ENCODE data around the gene KAT6B.
"Not testable (repeated sequence)": the region's sequence is repeated elsewhere in the genome, so short reads cannot be mapped to it uniquely, and the experiment has no call there.

Gene KAT6B

DNA sequence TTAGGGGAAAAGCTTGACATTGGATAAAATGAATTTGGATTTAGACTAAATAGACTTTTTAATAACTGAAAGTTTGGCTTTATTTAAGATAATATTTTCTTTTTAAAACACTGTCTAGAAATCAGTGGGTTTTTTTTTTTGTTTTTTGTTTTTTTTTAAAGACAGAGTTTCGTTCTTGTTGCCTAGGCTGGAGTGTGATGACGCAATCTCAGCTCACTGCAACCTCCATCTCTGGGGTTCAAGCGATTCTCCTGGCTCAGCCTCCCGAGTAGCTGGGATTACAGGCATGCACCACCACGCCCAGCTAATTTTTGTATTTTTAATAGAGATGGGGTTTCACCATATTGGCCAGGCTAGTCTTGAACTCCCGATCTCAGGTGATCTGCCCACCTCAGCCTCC lies 66.9 kb downstream of the KAT6B start:
- DNase-seq = not testable (repeated sequence)

DNA sequence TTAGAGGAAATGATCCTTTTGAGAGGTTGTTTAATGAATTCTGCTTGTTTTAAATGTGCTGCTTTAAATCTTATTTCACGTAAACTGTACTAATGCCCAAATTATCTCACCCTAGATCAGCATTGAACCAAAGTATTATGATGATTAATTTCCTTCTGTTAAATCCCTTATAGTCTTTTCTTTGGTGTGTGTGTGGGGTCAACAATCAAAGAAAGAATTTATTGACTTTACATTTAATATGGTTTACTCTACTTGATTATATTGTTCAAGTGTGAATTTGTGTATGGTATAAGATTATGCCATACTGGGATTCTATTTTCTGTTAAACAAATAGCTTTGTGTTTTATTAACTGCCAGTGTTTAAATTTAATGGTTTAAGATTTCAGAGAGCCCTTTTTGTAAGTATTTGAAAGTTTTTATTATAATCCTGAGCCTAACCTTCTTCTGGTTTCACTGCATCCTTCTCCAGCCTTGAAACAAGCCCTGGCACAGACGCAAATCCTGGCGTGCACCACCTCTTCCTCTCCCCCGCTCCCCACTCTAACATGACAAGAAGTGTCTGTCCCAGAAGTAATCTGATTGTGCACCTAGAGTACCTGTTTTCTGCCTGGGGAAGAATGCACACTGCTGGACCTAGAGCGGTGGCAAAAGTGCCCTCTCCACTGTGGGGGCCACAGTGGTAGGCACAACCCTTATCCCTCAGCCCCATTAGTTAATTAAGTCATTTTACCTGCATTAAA lies 70.6 kb downstream of the KAT6B start:
- no peak for DNase-seq

DNA sequence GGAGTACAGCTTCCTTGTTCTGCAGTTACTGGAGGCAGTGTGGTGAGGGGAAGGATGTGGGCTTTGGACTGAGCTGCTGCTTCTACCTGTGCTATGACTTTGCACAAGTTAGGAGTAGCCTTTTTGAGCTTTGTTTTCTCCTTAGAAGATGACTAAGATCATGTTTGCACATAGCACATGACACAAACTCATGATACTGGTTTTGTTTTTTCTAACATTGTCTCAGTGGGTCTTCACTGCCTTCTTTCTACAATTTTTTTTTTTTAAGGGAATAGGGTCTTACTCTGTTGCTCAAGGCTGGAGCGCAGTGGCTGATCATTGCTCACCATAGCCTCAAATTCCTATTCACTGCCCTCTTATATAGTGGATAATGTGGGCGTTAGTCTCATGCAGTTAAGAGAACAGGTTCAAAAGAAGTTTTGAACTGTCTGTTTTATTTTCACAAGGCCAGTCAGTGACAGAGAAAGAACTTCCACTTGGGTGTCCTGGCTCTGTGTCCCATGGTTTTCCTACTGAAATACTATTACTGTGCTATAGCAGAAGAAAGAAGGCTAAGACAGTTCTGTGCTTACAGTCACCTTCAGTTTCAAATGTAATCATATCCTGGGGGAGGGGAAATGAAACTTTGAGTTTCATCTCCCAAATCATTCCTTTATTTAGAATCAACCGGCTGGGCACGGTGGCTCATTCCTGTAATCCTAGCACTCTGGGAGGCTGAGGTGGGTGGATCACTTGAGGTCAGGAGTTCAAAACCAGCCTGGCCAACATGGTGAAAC lies 72.0 kb downstream of the KAT6B start:
- DNase-seq = no peak

DNA sequence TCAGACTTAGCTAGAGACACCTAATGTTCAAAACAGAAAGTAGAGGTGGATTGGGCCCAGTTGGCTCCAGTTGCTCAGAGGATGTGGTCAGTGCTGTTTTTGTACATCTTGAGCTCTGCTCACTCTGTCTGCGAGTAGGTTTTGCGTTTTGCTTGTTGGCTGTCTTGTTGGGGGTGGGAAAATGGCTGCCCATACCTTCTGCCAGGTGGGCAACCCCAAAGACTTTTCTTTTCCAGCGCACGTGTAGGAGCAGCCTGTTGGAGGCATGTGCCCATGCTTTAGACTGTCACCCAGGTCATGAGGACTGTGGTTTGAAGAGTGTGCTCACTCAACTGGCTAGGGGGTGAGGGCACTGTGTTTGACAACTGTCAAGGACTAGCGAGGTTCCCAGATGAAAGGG lies 73.9 kb downstream of the KAT6B start:
- no peak for DNase-seq

DNA sequence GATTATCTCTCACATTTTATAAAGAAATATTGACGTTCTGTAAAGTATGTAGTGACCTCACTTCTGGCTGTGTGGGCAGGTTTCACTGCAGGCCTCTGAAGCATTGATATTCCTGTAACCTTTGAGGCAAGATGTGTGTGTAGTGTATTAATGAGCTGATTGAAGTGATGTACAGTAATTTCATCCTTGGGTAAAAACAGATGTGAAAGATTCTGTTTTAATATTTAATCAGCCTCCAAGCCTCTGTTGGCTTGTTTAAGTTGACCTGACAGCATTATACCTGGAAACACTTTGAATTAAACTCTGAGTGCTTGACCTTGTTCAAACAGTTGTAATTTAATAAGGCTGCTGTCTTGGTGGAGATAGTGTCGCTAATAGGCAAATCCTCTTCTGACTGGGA lies 74.9 kb downstream of the KAT6B start:
- no peak for DNase-seq

DNA sequence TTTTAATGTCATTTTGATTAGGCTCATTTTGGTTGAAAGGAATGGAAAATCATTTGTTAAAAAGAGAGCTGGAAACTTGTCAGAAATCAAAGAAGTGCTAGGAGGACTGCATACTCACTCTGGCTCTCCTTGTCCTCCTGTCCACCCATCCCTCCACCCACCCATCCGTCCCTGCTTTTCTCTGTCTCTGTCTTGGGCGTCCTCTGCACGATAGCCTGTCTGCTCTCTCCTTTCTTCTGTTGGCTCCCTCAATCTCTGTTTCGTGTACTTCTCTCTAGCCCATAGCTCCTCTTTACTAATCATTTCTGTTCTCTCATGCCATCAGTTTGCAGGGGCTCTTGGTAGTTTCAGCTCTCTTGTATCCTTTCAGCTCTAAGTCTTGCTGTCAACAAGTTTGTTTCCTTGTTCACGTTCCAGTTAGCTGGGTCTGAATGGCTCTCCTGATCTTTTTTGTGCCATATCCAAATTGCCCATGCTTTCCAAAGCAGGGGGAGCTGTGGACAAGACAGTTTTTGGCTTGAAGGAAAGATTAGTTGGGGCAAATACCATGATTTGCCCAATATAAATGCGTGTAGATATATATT lies 75.6 kb downstream of the KAT6B start:
- DNase-seq = no peak

DNA sequence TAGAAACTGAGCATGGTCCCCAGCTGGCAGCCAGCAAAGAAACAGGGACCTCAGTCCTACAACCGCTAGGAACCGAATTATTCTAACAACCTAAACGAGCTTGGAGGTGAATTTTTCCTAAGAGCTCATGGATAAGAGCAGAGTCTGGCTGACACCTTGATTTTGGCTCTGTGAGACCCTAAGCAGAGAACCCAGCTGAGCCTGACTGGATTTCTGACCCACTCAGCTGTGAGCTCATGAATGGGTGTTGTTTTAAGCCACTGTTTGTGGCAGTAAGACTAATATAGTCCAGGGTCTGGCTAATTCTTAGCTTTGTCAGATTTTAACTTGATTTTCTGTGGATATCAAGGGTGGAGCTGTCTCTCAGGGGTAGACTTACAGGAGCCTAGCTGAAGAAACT lies 77.1 kb downstream of the KAT6B start:
- no peak for DNase-seq

DNA sequence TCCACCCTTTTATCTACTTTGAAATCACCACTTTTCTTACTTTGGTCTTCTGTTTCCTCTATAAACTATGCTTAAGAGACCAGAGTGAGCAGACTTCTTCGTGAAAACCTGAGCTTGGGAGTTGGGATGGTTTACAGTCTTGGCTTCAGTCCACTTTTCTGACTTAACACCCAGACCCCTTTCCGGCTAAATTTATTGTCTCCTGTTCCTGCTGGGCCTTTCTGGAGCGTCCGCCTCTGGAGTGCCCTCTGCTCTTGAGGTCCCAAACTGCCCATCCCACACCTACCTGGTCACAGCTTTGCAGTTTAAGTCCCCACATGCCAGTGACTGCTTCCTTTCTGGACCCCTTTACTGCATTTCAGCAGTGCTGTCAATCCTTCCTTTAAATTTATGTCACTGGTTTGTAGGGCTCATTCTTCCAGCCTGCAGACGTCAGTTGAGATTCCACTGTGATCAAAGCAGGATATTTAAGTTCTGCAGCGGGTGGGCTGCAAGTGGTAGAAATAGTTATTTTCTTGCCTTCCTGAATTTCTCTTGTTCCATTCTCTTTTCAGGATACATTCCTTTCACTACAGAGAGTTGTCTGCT lies 80.3 kb downstream of the KAT6B start:
- DNase-seq = no peak

DNA sequence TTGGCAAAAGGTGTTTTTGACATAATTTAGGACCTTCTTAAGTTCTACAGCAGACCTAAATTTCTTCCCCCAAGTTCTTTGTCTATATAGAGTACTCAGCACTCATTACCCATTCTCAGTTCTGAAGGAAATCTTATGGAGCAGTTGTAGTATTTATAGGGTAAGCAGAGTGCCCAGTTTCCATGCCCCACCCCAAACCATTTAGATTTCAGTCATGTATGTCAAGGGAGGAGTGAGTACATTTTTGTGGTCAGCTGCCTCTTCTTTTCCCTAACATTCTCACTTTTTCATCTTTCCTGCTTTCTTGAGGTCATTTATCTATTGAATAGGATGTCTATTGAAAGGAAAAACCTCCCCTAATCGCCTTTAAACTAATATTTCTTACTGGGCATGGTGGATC lies 83.3 kb downstream of the KAT6B start:
- no peak for DNase-seq

DNA sequence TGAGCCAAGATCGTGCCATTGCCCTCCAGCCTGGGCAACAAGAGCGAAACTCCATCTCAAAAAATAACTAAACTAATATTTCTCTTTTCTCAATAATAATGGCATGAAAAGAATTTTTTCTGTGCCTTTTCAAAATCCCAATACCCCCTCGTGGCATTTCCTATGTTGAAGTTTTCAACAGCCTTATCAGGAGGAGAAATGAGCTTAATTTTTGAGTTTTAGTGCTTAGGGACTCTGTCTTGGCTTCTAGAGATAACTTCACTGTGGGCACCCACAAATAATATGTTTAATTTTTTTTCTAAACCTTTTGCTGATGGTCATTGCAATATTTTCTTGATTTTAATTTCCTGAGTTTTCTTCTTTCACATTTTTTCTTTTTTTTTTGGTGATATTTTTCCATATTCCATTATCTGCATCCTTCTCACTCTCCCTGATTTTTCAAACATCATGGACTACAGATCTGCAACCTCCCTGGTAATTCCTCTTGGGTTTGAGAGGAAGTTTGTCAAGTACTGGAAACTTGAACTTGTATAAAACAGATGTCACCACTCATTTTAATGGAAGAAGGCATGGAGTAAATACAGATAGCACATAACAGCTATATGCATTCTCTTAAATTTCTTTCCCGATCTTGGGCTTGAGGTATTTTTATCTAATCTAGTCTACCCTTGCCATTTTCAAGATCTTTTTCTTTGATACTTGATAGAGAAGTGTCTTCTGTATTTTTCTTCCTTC lies 84.0 kb downstream of the KAT6B start:
- DNase-seq = no peak

DNA sequence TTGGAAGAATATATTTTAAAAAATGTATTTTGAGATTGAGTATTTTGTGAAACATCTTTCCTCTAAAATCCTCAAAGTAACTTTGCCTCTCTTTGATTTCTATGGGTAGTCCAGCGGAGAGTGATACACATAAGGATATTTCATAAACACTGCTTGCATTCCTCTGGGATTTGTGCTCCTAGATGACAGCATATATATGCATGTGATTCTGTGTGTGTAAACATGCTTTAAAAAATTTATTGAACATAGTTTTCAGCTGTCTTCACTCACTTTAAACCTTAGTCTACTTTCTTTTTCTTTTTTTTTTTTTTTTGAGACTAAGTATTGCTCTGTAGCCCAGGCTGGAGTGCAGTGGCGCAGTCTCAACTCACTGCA lies 84.6 kb downstream of the KAT6B start:
- DNase-seq = no peak

DNA sequence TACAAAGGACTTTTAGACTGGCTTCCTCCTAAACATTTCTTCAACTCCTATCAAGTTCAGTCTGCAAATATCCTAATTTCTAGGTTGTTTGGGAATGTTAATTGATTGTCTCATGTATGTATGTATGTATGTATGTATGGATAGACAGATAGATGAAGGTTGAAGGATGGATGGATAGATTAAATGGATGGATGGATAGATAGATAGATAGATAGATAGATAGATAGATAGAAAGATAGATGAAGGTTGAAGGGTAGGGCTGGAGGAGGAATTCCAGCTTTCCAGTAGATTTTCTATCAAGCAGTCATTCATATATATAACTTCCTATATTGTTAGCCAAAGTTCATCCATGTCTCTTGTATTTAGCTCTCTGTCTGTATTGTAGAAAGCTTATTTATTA lies 85.8 kb downstream of the KAT6B start:
- no peak for DNase-seq

DNA sequence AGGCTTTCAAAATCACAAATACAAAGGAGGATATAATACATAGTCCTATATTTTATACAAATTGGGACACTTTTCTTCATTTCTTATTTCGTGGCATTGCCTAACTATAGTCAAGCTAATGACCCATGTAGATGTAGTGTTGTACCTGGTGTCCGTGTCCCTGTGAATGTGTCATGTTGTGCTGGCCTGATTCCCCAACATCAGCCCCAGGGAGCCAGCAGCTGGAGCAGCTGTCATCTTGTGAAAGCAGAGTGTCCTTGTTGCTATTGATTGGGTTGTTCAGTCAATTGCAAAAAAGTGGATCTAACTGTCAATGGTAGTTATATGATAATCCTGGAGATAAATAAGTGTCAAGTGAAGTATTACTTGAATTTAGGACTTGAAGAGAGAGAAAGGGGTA lies 86.3 kb downstream of the KAT6B start:
- no peak for DNase-seq

DNA sequence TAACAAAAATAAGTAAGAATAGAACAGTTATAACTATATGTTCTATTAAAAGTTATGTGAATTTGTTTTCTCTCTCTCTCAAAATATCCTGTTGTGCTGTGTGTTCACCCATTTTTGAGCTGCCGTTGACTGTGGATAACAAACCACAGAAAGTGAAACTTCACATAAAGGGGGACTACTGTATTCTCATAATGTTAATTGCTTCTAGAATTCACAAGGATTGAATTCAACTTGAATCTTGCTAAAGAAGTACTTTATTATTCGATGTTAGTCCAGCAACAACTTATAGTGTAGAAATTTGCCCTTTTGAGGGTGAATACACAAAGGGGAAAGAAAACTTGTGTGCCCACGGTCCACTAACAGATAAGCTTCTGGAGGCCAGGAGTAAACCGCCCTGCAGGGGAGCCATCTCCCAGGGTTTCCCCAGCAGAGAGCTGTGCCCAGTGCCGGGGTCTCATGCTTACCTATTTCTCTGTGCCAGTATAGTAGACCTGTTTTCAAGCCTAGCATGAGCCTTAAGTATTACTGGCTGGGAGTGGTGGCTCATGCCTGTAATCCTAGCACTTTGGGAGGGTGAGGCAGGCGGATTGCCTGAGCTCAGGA lies 87.1 kb downstream of the KAT6B start:
- DNase-seq = no peak

DNA sequence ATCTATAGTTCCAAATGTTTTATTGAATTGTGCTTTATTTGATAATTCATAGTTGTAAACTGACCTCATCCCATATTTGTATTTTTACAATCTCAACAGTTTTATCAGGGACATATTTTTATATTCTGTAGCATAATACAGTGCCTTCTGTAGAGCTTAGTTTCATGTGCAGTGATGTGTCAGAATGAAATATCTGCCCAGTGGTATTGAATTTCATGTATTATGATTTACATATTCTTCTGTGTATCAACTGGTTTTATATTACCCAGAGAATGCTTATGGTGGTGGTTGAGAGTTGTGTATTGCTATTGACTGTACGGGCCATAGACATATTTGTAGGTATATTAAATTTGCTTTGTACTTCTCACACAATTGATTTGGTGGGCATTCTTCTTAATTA lies 89.9 kb downstream of the KAT6B start:
- DNase-seq = no peak

DNA sequence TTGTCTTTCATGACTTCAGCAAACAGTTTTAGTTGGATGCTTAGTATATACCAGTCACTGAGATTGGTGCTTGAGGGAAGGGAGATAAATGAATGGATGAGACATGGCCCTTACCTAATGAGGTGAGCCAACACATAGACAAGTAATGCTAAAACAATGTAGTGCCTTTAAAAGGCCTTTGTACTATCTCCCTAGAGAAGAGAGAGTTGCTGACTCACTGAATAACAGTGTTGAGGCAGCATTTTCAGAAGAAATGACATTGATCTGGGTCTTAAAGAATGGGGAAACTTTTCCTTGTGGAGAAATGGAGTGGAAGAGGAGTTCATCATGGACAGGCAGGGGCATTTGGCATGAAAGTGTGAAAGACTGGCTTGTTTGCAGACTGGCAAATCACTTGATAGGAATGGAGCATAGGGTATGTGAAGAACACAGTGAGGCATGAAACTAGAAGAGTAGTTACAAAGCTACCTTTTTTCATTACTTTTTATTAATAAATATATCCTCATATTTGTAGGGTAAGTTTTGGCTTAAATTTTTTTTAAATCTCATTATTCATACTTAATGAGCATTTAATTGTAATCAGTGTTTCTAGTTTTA lies 91.2 kb downstream of the KAT6B start:
- no peak for DNase-seq

DNA sequence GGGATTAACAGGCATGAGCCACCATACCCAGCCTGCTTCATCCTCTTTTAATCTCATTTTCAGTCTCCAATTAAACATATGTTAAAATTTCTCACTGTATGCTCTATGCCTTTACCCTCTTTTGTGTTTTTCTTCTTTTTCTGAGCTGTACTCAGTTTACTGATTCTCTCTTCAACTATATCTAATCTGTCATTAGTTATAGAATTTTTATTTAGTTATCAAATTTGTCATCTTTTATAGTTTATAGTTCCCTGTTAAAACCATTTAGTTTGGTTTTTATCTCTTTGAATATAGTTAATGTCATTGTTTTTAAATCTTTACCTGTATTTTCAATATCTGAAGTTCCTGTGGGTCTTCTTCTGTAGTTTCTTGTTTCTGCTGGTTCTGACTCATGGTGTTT lies 93.3 kb downstream of the KAT6B start:
- DNase-seq = no peak

DNA sequence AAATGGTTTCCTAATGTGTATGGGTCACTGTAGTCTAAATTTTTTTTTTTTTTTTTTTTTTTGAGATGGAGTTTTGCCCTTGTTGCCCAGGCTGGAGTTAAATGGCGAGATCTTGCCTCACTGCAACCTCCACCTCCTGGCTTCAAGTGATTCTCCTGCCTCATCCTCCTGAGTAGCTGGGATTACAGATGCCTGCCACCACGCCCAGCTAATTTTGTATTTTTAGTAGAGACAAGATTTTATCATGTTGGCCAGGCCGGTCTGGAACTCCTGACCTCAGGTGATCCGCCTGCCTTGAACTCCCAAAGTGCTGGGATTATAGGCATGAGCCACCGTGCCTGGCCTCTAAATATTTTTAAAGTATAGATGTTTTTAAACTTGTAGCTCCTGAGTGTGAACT lies 94.7 kb downstream of the KAT6B start:
- not testable (repeated sequence) for DNase-seq

DNA sequence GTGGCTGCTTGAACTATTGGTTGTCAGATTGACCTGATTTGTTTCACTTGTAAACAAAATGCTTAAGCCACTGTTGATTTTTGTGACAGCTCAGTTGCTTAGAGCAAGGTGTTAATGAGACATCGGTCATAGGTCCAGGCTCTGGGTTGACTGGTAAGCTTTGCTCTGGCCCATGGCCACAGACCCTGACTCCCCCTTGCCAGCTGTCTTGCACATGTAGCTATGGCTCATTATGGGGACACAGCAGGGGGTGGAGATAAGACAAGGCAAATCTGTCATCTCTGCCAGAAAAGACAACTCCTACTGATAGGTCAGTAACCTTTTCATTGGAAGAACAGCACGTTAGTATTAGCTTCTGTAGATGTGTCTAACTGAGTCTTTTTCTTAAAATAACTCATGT lies 95.3 kb downstream of the KAT6B start:
- DNase-seq = no peak

DNA sequence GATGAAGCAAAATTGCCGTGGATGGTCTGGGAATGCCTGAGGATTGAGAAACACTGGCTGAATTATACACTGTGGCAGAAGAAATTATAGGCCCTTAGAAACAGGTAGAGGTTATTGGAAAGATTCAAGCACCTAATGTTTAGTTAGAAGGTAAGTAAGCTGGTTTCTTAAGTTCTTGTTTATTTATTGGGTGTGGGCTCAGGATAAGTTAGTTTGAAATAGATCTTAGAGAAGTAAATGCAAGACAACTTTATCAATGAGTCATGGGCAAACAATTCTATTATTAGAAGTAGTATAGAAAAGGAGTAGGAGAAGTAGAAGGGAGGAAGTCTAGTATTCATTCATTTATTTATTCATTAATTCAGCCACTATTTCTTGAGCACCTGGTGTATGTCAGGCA lies 96.5 kb downstream of the KAT6B start:
- DNase-seq = no peak

DNA sequence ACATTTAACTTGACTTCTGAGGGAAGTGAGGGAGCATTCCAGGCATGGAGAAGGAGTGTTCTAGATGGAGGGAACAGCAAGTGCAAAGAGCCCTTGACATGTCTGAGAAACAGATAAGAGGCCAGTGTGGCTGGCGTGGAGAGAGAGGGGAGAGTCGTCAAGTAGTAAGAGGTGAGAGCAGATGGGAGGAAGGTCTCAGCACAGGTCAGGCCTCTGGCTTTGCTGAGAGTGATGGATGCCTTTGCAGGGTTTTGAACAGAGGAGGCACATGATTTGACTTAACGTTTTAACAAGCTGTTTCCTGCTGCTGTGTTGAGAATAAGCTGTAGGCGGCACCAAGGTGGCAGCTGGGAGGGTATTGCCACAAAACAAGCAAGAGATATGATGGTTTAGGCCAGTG lies 97.2 kb downstream of the KAT6B start:
- DNase-seq = no peak

DNA sequence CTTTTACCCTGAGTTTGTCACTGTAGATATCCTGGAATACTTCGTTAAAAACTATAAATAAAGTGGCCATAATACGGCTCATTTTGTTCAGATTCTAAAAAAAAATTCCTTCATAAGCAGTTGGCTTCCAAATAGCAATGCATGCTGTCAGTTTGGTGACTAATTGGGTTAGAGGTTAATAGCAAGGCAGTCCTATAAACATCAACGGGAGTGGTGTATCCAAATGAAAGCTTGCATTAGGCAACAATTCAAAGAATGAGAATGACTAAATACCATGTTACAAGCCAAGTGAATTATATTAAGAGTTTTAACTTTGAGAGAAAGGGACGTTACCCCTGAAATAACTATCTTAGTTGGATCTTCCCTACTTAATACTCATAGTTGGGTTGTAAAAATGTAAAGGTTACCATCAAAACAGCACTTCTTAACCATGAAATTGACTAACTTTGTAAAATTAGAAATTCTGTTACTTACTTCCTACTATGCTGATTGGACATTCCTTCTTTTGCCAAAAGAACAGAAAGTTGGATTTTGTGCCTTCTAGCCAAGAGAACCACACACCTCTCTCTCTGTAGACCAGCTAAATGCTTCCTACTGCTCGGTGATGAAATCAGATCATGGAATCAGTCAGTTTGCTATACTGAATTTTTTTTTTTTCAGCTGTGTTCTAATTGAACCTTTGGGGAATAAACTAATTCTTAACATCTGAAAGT lies 98.0 kb downstream of the KAT6B start:
- peak; percentile 20 for DNase-seq

Data from NCI-H446 treated with DMSO at 0.1 percent for 48 hours (cell line).